ENCODE measurements around the gene HAGHL. TPM values are rescaled to one million over a fixed set of nuclear protein-coding genes. Genes with fewer than 3 reads are reported as not detected.
A peak's percentile ranks its signal among the peaks of the same experiment; 100 is the strongest.

The HAGHL gene
- total RNA-seq, 1 experiment from 2014 or later, result 2.5 TPM

- POLR2A ChIA-PET (ENCODE audit: low non-redundant PET), result no interaction called here
- no peak for DNase-seq (ENCODE audit: low spot score)
- Histone ChIP-seq H3K4me3 (ENCODE audit: low read depth, low read length, poor library complexity, severe bottlenecking) (no peak overlapping the region), H3K27me3 (replicated peaks; ENCODE audit: insufficient read depth, low read depth, low read length, poor library complexity) (peaks cover 38% of the 10 kb centered on the region), H3K9me3 (ENCODE audit: low read depth, low read length, poor library complexity, severe bottlenecking) (no peaks in the 10 kb centered on the region), H3K36me3 (ENCODE audit: insufficient read depth, low read length, poor library complexity, severe bottlenecking) (no peaks in the 10 kb centered on the region), H3K27ac (ENCODE audit: low read depth, low read length, poor library complexity, severe bottlenecking) (no peak overlapping the region), H3K4me1 (ENCODE audit: insufficient read depth, low read length, poor library complexity, severe bottlenecking) (peaks cover 22% of the 10 kb centered on the region)
- TF ChIP-seq CTCF (conservative IDR thresholded peaks at IDR 0.05; ENCODE audit: low read depth, low read length) (no peak), EZH2 (IDR thresholded peaks at IDR 0.05; ENCODE audit: borderline replicate concordance, low read depth, low read length, poor library complexity, severe bottlenecking) (no peak)
- no TSS peak for BruUV-seq (replicated peaks)
- intact Hi-C loops (cut with micrococcal nuclease; ENCODE audit: unreplicated experiment), result no loop called here
- CTCF ChIA-PET, result interaction anchor here (1.4 kb wide), 1 partner anchor 19 kb away, joined by 3 read pairs; no protein-coding TSS in a partner anchor
Observed at GRCh38 chr16:693364-693763, 33.5 kb upstream of the HAGHL start.

GRCh38 chr16:693766-694165, 33.1 kb upstream of the HAGHL start:
- Histone ChIP-seq H3K9me3 (ENCODE audit: low read depth, low read length, poor library complexity, severe bottlenecking) (no peaks in the 10 kb centered on the region), H3K36me3 (ENCODE audit: insufficient read depth, low read length, poor library complexity, severe bottlenecking) (no peaks in the 10 kb centered on the region), H3K27me3 (replicated peaks; ENCODE audit: insufficient read depth, low read depth, low read length, poor library complexity) (peaks cover 40% of the 10 kb centered on the region), H3K4me3 (ENCODE audit: low read depth, low read length, poor library complexity, severe bottlenecking) (peak overlapping the region; percentile 35), H3K4me1 (ENCODE audit: insufficient read depth, low read length, poor library complexity, severe bottlenecking) (peaks cover 22% of the 10 kb centered on the region), H3K27ac (ENCODE audit: low read depth, low read length, poor library complexity, severe bottlenecking) (no peak overlapping the region)
- intact Hi-C loops (cut with micrococcal nuclease; ENCODE audit: unreplicated experiment), result no loop called here
- POLR2A ChIA-PET (ENCODE audit: low non-redundant PET), result no interaction called here
- peak; percentile 63 for DNase-seq (ENCODE audit: low spot score)
- no TSS peak for BruUV-seq (replicated peaks)
- TF ChIP-seq EZH2 (IDR thresholded peaks at IDR 0.05; ENCODE audit: borderline replicate concordance, low read depth, low read length, poor library complexity, severe bottlenecking) (no peak), CTCF (conservative IDR thresholded peaks at IDR 0.05; ENCODE audit: low read depth, low read length) (no peak)
- CTCF ChIA-PET, result interaction anchor here (1.4 kb wide), 1 partner anchor 19 kb away, joined by 3 read pairs; no protein-coding TSS in a partner anchor

GRCh38 chr16:694187-694862, 32.6 kb upstream of the HAGHL start:
- ChIA-PET POLR2A (ENCODE audit: low non-redundant PET) (no interaction called here), CTCF (interaction anchor here (1.4 kb wide), 1 partner anchor 18 kb away, joined by 3 read pairs; no protein-coding TSS in a partner anchor)
- Histone ChIP-seq H3K4me3 (ENCODE audit: low read depth, low read length, poor library complexity, severe bottlenecking) (peak overlapping the region; percentile 35), H3K36me3 (ENCODE audit: insufficient read depth, low read length, poor library complexity, severe bottlenecking) (no peaks in the 10 kb centered on the region), H3K27ac (ENCODE audit: low read depth, low read length, poor library complexity, severe bottlenecking) (no peak overlapping the region), H3K9me3 (ENCODE audit: low read depth, low read length, poor library complexity, severe bottlenecking) (no peaks in the 10 kb centered on the region), H3K4me1 (ENCODE audit: insufficient read depth, low read length, poor library complexity, severe bottlenecking) (peaks cover 16% of the 10 kb centered on the region), H3K27me3 (replicated peaks; ENCODE audit: insufficient read depth, low read depth, low read length, poor library complexity) (peaks cover 44% of the 10 kb centered on the region)
- intact Hi-C loops (cut with micrococcal nuclease; ENCODE audit: unreplicated experiment), result no loop called here
- no TSS peak for BruUV-seq (replicated peaks)
- DNase-seq (ENCODE audit: low spot score), result no peak
- TF ChIP-seq EZH2 (IDR thresholded peaks at IDR 0.05; ENCODE audit: borderline replicate concordance, low read depth, low read length, poor library complexity, severe bottlenecking), result peak; percentile 70
- no peak for TF ChIP-seq CTCF (conservative IDR thresholded peaks at IDR 0.05; ENCODE audit: low read depth, low read length)

Data from A673 (cell line).